Renal cortical epithelial cell (primary cell): ENCODE measurements around the gene METTL3. TPM values are rescaled to one million over a fixed set of nuclear protein-coding genes. Genes with fewer than 3 reads are reported as not detected.
"Not testable (repeated sequence)": the region's sequence is repeated elsewhere in the genome, so short reads cannot be mapped to it uniquely, and the experiment has no call there.

Experiments used
- DNase-seq: peaks from one replicate; pipeline ENCODE4 v3.0.0-alpha.2; 2011; ENCODE audit warnings: low read depth
- total RNA-seq: library from RNA; depleted of rRNA; stranded (reverse); fragments of >200 nt; gene quantifications from 2 replicates; pipeline ENCODE4 v1.2.3, GENCODE V29; 2014

Gene METTL3
- total RNA-seq = 51.3 and 71.9 TPM in 2 replicates

DNA sequence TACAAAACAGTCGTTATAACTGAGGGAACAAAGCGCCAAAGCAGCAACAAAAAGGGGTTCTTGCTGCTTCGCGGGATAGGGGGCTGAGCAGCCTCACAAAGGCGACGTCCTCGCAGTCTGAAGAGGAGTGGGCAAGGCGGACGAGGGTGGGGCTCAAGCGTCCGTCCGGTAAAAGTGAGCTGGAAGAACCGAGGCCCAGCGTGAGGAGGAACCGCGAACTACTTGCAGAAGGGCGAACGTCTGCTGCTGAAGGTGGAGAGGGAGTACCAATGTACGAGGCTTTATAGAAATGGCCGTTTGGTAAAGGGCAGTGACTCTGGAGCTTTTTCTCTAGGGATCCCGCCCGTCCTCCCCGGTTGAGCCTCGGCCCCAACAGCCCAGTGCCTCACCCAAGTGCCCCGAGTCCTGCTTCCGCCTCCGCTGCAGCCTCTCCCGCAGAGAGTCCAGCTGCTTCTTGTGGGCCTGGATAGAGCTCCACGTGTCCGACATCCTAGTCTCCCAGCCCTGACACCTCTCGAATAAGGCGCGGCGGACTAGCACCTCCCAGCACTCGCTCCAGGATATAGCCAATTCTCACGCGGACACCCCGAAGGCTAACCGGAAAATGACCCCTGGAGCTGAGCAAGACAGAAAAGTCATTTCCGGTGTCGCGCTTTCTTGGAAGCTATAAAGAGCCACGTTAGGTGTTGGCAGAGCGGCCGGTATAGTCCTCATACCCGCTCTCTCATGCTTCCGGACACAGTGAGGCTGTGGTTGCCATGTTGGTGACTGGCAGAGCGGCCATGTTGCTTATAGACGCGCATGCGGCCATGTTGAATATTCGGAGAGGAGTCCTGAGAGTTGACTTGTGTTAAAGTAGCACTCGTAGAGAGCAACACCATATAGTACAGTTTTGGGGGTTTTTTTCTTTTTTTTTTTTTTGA lies at the start of gene METTL3:
TSS of gene METTL3 (minus strand) at position 606 of the 923 bp plus-strand sequence. CDS start at position 489, 117 bp downstream.
- DNase-seq = peak; percentile 99

DNA sequence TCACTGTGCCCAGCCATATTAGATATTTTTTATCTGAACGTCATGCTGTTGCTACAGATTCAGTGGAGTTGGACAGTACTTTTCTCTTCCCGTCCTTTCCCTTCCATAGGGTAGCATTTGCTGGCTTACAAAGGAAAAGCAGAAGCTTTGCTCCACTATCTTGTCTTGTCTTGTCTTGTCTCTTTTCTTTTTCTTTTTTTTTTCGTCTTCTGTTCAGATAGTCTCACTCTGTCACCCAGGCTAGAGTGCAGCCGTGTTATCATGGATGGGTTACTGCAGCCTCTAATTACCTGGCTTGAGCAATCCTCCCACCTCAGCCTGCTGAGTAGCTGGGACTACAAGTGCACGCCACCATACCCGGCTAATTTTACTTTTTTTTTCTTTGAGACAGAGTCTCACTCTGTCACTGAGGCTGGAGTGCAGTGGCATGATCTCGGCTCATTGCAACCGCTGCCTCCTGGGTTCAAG lies 47.6 kb upstream of the METTL3 start:
- DNase-seq = no peak

DNA sequence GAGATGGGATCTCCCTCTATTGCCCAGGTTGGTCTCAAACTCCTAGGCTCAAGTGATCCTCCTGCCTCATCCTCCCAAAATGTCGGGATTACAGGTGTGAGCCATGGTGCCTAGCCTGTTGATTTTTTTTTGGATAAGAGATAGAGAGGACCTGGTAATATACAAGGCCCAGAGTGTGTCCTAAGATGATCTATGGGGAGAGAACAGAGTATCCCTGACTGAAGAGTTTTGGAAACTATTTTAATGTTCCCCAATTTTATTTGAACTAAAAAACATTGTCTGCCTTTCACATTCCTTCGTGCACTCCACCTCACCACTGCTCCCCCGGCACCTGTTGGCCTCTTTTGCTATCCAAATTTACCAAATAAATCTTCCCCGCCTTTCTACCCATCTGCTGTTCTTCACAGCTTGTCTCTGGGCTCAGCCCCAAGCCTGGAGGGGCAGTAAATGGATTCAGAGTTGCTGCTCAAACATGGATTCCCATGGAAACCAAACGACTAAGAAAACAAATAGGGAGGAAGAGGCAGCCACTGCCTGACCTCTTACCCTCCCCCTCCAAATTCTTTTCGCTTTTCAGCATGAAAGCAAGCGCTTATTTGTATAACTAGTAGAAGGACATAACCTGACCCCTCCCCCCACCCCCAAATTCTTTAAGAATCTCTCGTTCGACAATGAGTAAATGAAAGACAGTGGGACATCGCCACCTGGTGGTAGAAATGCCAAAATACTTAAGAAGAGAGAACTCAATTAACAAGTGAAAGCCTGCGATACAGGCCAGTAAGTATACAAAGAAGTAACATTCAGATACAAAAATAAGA lies 46.2 kb upstream of the METTL3 start:
- peak; percentile 86 for DNase-seq

DNA sequence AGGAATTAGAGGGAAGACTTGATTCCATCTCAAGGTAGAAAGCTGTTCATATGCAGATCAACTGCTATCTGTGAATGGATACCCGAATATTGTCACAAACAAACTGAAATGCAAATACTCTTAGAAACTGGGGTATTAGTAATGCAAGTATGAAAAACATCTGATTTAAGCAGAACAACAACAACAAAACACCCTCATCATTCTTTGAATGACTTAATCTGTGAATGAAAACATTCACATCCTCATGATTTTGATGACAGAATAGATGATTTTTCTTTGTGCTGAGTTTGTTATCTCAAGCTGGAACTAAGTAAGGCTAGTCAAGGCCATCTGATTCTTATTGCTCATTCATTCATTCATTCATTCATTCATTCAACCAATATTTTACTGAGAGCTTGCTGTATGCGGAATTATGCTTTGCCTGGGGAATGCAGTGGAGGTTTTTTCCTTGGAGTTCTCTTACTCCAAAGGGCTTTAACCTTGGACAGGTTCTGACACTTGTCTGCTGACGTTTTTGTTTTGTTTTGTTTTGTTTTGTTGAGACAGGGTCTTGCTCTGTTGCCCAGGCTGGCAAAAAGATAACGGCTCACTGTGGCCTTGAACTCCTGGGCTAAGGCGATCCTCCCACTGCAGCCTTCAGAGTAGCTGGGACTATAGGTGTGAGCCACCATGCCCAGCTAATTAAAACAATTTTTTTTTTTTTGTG lies 45.4 kb upstream of the METTL3 start:
- DNase-seq = no peak

DNA sequence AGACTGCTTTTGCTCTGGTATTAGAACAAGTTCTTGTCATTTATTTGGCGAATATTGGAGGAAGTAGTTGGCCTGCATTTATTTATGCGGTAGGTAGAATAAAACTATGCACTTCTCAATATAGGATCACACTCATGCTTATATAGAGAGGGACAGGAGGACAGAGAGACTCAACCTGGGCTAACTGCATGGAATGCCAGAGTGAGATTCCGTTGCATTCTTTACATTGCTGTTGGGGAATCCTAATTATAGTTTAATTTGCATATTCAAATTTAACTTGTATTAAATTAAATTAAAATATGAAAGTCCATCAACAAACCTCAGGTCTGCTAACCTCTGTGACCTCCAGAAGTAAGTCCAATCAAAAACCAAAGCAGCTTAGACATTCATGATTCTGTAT lies 42.1 kb upstream of the METTL3 start:
- DNase-seq = no peak

DNA sequence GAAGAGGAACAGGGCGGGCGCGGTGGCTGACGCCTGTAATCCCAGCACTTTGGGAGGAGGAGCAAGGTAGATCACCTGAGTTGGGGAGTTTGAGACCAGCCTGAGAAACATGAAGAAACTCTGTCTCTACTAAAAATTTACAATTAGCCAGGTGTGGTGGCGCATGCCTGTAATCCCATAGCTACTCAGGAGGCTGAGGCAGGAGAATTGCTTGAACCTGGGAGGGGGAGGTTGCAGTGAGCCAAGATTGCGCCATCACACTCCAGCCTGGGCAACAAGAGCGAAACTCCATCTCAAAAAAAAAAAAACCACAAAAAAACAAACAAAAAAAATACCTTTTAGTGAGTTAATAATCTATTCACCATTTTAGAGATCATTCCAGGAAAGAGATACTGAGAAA lies 33.4 kb upstream of the METTL3 start:
- not testable (repeated sequence) for DNase-seq

DNA sequence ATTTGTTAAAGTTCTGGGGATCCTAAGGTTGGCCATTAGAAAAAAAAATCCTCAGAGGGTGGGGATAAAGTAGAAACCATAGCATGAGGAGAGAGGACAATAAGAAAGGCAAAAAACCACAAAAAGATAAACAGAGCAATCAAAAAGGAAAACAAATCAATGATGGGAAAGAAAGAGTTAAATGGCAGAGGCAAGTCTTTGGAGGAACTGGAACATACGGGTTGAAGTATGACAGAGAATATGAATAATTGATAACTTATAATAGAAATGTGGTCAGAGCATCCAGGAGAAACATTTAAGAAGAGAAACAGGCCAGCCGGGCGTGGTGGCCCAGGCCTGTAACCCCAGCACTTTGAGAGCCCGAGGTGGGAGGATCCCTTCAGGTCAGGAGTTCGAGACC lies 32.8 kb upstream of the METTL3 start:
- DNase-seq = no peak

DNA sequence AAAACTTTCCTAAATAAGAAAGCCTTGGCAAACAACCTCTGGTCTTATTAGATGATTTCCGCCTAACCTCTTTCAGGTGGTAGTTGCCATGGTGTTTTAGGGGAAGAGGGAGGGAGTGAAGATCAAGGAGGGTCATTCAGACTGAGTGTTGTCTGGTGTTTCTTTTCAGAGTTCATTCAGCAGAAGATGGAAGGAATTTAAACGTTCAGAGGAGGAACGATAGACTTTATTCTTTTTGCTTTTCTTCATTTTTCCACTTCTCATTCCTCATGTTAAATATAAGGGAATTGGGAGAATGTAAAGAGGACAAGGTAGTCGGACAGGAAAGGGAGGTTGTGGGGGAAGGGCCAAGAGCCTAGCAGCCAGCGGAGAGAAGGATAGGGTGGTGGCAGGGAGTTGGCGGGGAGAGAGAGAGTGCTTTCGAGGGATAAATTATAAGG lies 32.4 kb upstream of the METTL3 start:
- no peak for DNase-seq

DNA sequence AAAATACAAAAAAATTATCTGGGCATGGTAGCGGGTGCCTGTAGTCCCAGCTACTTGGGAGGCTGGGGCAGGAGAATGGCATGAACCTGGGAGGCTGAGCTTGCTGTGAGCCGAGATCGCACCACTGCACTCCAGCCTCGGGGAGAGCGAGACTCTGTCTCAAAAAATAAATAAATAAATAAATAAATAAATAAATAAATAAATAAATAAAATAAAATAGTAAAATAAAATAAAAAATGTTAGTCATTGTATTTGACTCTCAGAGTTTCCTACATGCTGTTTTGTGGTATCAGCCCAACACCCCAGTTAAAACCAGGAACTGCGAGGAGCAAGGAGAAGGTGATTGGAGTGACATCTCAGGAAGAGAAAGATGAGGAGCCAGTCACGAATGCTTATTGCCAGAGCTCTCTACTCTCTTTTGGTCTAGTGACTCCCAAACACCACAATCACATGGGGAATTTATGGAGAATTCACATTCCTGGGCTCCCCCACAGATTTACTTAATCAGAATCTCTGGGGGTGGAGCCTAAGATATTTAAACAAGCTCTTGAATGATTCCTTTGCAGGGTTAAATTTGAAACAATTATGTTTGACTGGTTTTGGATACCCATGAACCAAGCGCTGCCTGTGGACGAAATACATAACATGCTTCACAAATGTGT lies 30.4 kb upstream of the METTL3 start:
- DNase-seq = no peak

DNA sequence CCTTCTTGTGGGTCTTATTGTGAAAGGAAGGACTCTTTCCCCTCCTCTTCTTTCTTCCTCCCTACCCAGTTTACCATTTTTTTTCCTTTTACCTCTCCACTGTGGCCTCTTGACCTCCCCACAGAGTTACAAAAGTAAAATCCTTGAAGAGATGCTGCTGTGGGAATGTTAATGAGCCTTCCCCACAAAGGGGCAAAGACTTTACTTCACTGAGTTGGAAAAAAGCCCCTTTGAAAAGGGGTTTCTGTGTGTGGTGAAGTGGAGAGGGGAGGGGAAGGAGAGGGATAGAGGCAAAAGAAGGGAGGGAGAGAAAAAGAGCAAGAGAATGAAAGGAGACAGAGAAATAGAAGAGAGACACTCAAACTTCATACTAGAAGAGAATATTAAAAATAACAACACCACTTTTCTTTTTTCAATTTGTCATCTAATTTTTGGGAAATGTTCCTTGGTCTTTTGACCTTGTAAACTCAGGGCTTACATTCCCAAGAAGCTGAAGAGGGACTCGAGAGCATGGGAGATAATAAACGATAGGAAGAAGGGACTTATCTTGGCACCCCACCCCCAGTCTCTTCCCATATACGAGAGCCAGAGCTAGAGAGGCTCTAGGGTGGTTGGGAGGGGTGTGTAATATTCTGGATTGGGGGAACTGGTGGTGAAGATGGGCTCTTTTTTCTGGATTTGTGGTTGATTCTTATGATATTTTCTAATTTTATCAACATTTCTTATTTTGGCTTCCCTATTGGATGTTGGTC lies 28.2 kb upstream of the METTL3 start:
- no peak for DNase-seq

DNA sequence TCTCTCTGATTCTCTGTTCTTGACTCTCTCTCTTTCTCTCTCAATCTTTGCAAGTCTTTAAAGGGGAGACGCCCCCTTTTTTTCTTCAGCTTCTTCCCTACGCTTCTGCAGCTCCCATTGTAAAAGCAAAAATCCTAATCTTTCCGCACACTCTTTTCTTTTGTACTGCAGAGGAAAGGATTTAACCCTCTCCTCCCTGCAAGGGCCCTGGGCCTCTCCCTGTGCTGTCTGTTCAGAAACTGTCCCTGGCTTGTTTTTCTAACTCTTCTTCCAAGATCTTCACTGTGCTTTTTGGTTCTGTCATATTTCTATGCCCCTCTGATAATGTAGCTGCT lies 25.9 kb upstream of the METTL3 start:
- no peak for DNase-seq

DNA sequence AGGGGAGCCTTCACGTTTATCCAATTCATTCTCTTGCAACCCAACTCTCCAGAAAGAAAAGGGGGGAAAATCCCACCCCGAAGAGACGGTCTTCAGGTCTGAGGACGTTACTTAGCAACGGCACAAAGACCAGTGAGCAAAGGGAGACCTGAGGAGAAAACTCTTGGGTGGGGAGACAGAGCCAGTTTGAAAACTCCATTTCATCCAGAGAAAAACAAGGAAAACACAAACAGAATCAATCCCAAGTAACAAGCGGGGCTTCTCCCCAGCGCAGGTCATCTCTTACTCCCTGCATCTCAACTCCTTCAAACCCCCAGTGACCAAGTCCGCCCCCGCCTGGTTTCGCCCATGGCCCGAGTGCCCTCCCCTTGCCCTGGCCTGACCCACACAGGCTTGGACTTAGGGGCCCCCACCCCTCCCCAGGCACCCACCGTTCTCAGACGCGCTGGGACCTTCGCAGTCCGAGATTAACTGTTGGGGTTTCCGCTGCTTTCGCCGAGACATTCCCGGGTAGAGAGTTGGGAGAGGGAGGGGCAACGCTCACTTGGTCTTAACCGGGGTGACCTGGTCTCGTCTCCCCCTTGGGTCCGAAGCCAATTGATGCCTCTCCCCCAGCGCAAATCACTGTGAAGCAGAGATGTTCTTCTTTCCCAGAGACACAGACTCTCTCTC lies 25.4 kb upstream of the METTL3 start:
- no peak for DNase-seq

DNA sequence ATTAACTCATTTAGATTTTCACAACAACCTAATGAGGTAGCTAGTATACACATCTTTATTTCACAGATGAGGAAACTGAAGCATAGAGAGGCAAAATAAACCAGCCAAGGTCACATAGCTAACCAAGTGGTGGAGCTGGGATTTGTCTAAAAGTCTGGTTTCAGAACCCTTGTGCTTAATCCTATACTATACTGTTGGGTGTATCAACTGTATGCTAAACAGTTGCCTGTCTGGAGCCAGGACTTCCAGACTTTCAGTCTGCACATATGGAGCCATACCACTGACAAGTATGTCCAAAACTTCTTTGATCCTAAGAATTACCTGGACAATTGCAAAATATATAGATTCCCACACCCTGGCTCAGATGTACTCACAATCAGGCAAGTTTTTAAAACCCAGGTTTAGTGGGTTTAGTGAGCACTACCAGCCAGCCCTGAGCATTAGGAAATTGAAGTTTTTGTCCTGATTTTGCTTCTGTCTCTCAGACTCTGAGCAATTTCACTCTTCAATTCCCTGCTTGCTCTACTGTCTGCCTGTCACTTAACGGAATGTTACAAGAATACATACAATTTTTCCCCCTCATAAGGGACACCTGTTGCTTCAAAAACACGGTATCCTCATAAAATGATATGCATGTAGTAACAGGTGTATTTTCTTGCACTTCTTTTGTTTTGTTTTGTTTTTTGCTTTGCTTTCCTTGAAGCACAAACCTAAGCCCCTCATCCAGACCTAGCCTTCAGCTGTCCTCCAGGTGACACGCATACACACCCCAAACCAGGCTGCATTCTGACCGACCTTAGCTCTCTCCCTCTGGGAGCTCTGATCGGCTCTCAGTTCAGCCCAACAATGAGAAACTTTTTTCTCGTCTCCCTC lies 24.6 kb upstream of the METTL3 start:
- no peak for DNase-seq

DNA sequence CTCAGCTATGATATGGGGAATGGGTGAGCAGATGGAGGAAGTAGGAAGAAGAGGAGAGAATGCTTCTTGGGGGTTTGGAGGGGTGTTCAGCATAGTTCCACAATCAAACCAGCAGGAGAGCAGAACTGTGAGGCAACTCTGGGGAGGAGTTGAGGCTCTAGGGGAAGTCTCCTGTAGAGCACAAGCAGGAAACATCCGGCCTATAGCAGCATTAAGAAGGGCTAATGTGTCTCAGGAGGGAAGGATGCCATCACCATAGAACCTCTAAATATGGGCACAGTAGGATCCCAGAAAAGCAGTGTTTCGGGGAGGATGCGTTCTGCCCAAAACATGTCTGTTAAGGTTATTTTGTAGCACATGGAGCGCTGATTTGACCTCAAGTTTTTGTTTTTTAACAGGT lies 23.4 kb upstream of the METTL3 start:
- no peak for DNase-seq

DNA sequence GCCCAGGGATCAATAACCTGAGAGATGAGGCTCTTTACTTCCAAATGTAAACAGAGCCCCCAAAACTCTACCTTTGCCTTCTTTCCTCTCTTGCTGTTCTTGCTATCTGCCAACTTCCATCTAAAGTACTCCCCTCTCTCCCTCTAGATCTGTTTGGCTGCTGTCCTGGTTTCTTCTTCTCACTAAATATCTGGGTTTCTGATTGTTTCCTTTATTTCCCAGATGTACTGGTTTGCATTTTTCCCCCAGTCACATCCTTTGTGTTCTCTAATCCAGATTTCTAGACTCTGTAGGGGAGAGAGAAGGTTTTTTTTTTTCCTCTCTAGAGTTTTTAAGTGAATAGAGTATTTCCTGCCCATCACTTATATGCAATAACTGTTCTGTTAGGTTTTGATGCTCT lies 22.2 kb upstream of the METTL3 start:
- DNase-seq = no peak

DNA sequence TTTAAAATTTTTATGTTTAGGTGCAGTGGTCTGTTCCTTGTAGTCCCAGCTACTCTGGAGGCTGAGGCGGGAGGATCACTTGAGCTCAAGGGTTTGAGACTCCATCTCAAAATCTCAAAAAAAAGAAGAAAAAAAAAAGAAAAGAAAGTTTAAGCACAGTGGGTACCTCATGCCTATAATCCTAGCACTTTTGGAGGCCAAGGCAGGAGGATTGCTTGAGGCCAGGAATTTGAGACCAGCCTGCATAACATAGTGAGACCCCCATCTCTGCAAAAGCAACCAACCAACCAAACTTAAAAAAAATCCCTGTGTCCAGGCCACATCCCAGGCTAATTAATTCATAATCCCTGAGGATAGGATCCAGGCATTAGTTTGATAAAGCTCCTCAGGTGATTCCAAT lies 18.4 kb upstream of the METTL3 start:
- no peak for DNase-seq

DNA sequence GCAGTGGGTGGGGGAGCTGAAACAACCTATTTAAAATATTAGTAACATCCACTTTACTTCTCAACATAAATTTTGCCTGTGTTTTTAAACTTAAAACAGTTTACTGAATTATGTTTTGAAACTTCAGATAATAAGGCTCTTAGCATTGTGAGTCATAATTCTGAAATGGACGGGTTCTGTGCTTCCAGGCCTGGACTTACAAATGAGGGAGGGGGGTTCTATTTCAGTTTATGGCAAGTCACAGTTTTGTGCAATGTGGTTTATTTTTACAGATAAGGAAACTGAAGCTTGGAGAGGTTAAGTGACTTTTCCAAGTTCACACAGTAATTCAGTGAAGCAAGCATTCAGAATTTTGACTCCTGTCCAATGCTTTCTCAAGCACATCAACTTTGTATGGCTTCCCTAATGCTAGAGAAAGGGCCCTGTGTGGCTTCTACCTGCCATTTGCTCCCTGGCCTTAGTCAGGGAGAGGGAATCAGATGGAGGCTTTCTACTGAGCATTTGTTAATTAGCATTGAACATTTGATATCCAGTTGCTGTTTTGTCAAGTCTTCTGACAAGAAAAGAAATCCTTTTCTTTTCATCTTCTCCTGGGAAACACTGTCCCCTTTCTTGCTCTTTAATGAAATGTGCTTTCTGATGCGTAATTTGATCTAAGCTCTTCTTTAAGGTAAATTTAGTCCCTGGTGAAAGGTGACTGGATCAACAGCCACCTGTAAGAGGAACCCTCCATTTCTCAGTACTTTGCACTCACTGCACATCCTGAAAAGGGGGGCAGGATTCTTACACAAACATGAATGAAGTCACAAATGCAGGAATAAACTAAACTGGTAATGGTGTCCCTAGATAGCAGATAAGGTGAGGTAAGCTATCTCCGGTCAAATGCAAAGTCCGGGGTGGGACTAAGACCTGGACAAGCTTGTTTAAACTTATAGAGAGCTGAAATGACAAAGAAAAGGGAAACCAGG lies 17.5 kb upstream of the METTL3 start:
- no peak for DNase-seq

DNA sequence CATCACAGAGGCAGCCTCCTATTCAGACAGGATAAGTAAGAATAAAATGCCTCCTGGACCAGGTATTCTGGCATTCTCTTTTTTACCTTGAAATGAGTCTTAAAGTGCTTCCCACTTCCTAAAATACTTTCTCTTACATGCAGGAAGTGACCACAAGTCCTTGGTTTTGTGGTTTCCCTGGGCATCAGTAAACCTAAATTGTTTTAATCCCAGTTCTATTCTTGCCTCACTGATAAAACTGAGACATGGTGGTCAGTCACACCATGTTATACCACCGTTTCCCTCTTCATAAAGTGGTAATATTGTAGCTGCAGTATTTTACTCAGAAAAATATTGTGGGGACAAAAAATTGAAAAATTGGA lies 16.2 kb upstream of the METTL3 start:
- DNase-seq = no peak
